HFFc6 (cell line): ENCODE results near the gene PHLDB3. TPM values are rescaled to one million over a fixed set of nuclear protein-coding genes. Genes with fewer than 3 reads are reported as not detected.
A peak's percentile ranks its signal among the peaks of the same experiment; 100 is the strongest.

Experiments used
- DNase-seq: peaks from one replicate; pipeline ENCODE4 v3.0.0-alpha.2; 2018
- H3K27ac Mint-ChIP-seq: 2 replicates; pipeline ENCODE4 v1.8.0; 2020; ENCODE audit warnings: mild to moderate bottlenecking, mixed read lengths
- H3K27me3 Mint-ChIP-seq: 2 replicates; pipeline ENCODE4 v1.8.0; 2021; ENCODE audit warnings: mild to moderate bottlenecking, moderate library complexity, mixed read lengths; ENCODE audit not compliant: insufficient read depth
- H3K36me3 Mint-ChIP-seq: 2 replicates; pipeline ENCODE4 v1.8.0; 2021; ENCODE audit warnings: low read depth, mixed read lengths
- H3K4me1 Mint-ChIP-seq: 2 replicates; pipeline ENCODE4 v1.8.0; 2020; ENCODE audit warnings: low read depth, mixed read lengths
- H3K4me3 Mint-ChIP-seq: 2 replicates; pipeline ENCODE4 v1.8.0; 2020; ENCODE audit warnings: mild to moderate bottlenecking, moderate library complexity, mixed read lengths
- H3K9me3 Mint-ChIP-seq: 2 replicates; pipeline ENCODE4 v1.8.0; 2020; ENCODE audit warnings: mild to moderate bottlenecking, mixed read lengths
- CTCF ChIP-seq: fragments of 200-600 bp; sonication (generic); IDR thresholded peaks from 2 replicates; pipeline ENCODE4 v1.5.0; 2021; ENCODE audit warnings: antibody characterized with exemption, mild to moderate bottlenecking
- total RNA-seq, 6 experiments: library from RNA; stranded (reverse); fragmentation: NEBNext Ultra II Directional; extraction: Animal tissue kit (Norgen Biotek cat#: 25700); gene quantifications; 2 replicates in 1 of 6; 3 replicates in 5 of 6; pipeline ENCODE4 v1.2.3, GENCODE V29; 2021

PHLDB3 gene
- total RNA-seq, 6 experiments from 2014 or later: 7.5 to 12.5 (median 11.7) TPM

- no peak overlapping the region for H3K4me3 Mint-ChIP-seq
Measured at GRCh38 chr19:43479961-43480561, 24.5 kb downstream of the PHLDB3 start.

GRCh38 chr19:43479226-43479625 is 25.3 kb downstream of the PHLDB3 start:
- DNase-seq: no peak
- no peaks in the 10 kb centered on the region; the same call in none of the 2 replicates for H3K27me3 Mint-ChIP-seq
- peaks cover 31% of the 10 kb centered on the region for H3K36me3 Mint-ChIP-seq
- H3K4me3 Mint-ChIP-seq: no peak overlapping the region
- H3K4me1 Mint-ChIP-seq: peaks cover 23% of the 10 kb centered on the region
- H3K27ac Mint-ChIP-seq: no peak overlapping the region
- H3K9me3 Mint-ChIP-seq: peaks cover 4% of the 10 kb centered on the region; the same call in 1 of the 2 replicates
- TF ChIP-seq CTCF: no peak

More at GRCh38 chr19:43479961-43480561, 24.5 kb downstream of the PHLDB3 start:
- Mint-ChIP-seq H3K36me3 (peaks cover 27% of the 10 kb centered on the region), H3K27me3 (no peaks in the 10 kb centered on the region; the same call in 1 of the 2 replicates), H3K27ac (no peak overlapping the region), H3K9me3 (peaks cover 4% of the 10 kb centered on the region; the same call in 1 of the 2 replicates), H3K4me1 (peaks cover 20% of the 10 kb centered on the region)
- TF ChIP-seq CTCF: no peak
- no peak for DNase-seq

GRCh38 chr19:43478323-43478722 is 26.2 kb downstream of the PHLDB3 start:
- no peak for DNase-seq
- Mint-ChIP-seq H3K27ac (no peak overlapping the region), H3K27me3 (peaks cover 1% of the 10 kb centered on the region), H3K9me3 (peaks cover 4% of the 10 kb centered on the region; the same call in 1 of the 2 replicates), H3K36me3 (peaks cover 40% of the 10 kb centered on the region), H3K4me1 (peaks cover 23% of the 10 kb centered on the region), H3K4me3 (no peak overlapping the region)
- TF ChIP-seq CTCF: no peak

- Mint-ChIP-seq H3K9me3 (peaks cover 4% of the 10 kb centered on the region; the same call in 1 of the 2 replicates), H3K36me3 (peaks cover 40% of the 10 kb centered on the region), H3K27me3 (peaks cover 2% of the 10 kb centered on the region), H3K4me1 (peaks cover 23% of the 10 kb centered on the region), H3K27ac (peak overlapping the region; percentile 57), H3K4me3 (no peak overlapping the region)
- DNase-seq: peak; percentile 75
- no peak for TF ChIP-seq CTCF
Measured at GRCh38 chr19:43476606-43477005, 27.9 kb downstream of the PHLDB3 start.

GRCh38 chr19:43474986-43475705 is 29.4 kb downstream of the PHLDB3 start:
- Mint-ChIP-seq H3K4me1 (peaks cover 32% of the 10 kb centered on the region), H3K4me3 (peak overlapping the region; percentile 63; the same call in 1 of the 2 replicates)

More at GRCh38 chr19:43474986-43475705, 29.4 kb downstream of the PHLDB3 start:
- peaks cover 33% of the 10 kb centered on the region for H3K36me3 Mint-ChIP-seq
- no peak for TF ChIP-seq CTCF
- peak; percentile 81 for DNase-seq
- H3K9me3 Mint-ChIP-seq: peaks cover 4% of the 10 kb centered on the region; the same call in 1 of the 2 replicates
- peaks cover 2% of the 10 kb centered on the region for H3K27me3 Mint-ChIP-seq
- peak overlapping the region; percentile 78 for H3K27ac Mint-ChIP-seq
